ENCODE measurements around the gene UVRAG. TPM values are rescaled to one million over a fixed set of nuclear protein-coding genes. Genes with fewer than 3 reads are reported as not detected.

The UVRAG gene
- total and polyA plus RNA-seq, 2 of the 13 experiments (the other 11 are each of a cell fraction or from before 2014, with no cell fraction given) = 9.7 to 17.3 TPM

DNA sequence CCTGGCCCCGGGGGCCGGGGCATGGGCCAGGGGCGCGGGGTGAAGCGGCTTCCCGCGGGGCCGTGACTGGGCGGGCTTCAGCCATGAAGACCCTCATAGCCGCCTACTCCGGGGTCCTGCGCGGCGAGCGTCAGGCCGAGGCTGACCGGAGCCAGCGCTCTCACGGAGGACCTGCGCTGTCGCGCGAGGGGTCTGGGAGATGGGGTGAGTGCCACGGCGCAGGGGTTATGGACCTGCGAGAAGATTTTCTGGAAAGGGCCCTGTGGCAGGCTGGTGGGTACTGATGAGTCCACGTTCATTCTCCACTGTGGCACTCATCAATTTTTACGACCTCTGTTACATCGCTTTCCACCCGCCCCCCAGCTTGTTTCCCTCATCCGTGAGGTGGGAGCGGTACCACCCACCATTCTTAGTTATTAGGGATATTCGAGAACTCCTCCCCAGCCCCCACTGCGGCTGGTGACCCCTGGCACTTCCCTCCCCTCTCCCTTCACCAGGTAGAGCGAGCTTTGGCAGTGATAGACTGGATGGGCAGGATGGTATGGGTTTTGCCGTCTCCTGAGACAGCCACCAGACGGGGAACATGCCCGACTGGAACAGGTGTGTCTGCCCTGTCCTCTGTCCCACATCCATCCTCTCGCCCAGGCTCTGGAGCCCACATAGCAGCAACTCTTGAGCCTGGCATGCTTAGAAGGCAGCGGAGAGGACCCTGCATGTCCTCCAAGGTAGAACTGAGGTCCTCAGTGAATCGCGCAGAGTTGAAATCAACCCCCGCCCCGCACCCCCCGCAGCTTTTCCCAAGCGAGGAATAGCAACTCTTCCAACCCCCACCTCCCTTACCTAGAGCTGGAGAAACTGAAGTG lies 45.9 kb upstream of the UVRAG start:
- intact Hi-C loops (cut with micrococcal nuclease; ENCODE audit: unreplicated experiment) = loop anchor here (1.0 to 5.0 kb wide), 5 partner anchors 16 to 222 kb away; no protein-coding TSS in a partner anchor
- POLR2A ChIA-PET = interaction anchor here (1.0 to 4.1 kb wide), 8 partner anchors 10 to 48 kb away, joined by 4 to 62 read pairs (median 8); no protein-coding TSS in a partner anchor
- H3K36me3 ChIP-seq (replicated peaks in 1 of 2; ENCODE audit: control insufficient read depth in 1 of 2, insufficient read depth in 2 of 2, low read length in 2 of 2) = no peaks in the 10 kb centered on the region; a peak in 1 of 5 replicates
- peaks cover 65% of the 10 kb centered on the region for H3K4me1 ChIP-seq (ENCODE audit: insufficient read depth, low read length)
- H3K79me2 ChIP-seq (ENCODE audit: insufficient read depth, low read length) = peaks cover 35% of the 10 kb centered on the region
- H3K9me3 ChIP-seq (ENCODE audit: low read length) = no peaks in the 10 kb centered on the region
- 5% methylated on average over 20 of the region's 46 CpGs for WGBS (ENCODE audit: low lambda C conversion rate)
- peak overlapping the region; percentile 95 for H3K4me2 ChIP-seq (ENCODE audit: low read depth, low read length)
- no peaks in the 10 kb centered on the region for H4K20me1 ChIP-seq (ENCODE audit: insufficient read depth, low read length)
- H3K9ac ChIP-seq (ENCODE audit: insufficient read depth, low read depth, low read length) = peak overlapping the region; percentile 85
- in situ Hi-C loops (cut with HindIII; ENCODE audit: extremely low pct_ligation_motif_present, low pct_unique_long_range_greater_than_20kb) = loop anchor here (5.0 kb wide), 2 partner anchors 52 to 172 kb away; partner anchors contain the start of gene MOGAT2
- H2AFZ ChIP-seq (ENCODE audit: low read length) = no peak overlapping the region
- FAIRE-seq (no peak), ATAC-seq (peak; percentile 17), DNase-seq (ENCODE audit: low spot score) (no peak)
- BruUV-seq (replicated peaks) = no TSS peak
- CTCF ChIA-PET (ENCODE audit: low intra/inter-chr PET ratio, low total read pairs) = interaction anchor here (0.7 to 3.6 kb wide), 5 partner anchors 46 to 221 kb away, joined by 3 to 38 read pairs (median 6); no protein-coding TSS in a partner anchor
- H3K27me3 ChIP-seq (ENCODE audit: control insufficient read depth in 1 of 2, insufficient read depth in 2 of 2, low read length in 2 of 2) = no peaks in the 10 kb centered on the region
- H3K4me3 ChIP-seq (replicated peaks in 1 of 3; ENCODE audit: insufficient read depth in 1 of 3, low read depth in 2 of 3, low read length in 3 of 3) = peak overlapping the region; percentile 74 to 81 (median 80)
- H3K27ac ChIP-seq (ENCODE audit: extremely low read length, insufficient read depth, low read length) = peak overlapping the region; percentile 90
- TF ChIP-seq ARID2 (CRISPR knock-in tag; IDR thresholded peaks at IDR 0.05; ENCODE audit: borderline replicate concordance) (no peak), EEA1 (CRISPR knock-in tag; IDR thresholded peaks at IDR 0.05; ENCODE audit: borderline replicate concordance) (no peak), MAFF (IDR thresholded peaks at IDR 0.05; ENCODE audit: low read depth, low read length) (no peak), MBD4 (IDR thresholded peaks at IDR 0.05; ENCODE audit: borderline replicate concordance, low read length) (no peak), MIER3 (CRISPR knock-in tag; IDR thresholded peaks at IDR 0.05; ENCODE audit: borderline replicate concordance) (no peak), KAT8 (CRISPR knock-in tag; IDR thresholded peaks at IDR 0.05) (no peak), SSRP1 (CRISPR knock-in tag; IDR thresholded peaks at IDR 0.05) (no peak), RBM22 (optimal IDR thresholded peaks at IDR 0.05; ENCODE audit: low read length) (no peak), ZNF790 (CRISPR knock-in tag; IDR thresholded peaks at IDR 0.05; ENCODE audit: borderline replicate concordance) (0 out of 2 replicates have a peak, but pooled peaks have one; percentile 3), ZNF773 (CRISPR knock-in tag; IDR thresholded peaks at IDR 0.05; ENCODE audit: borderline replicate concordance) (no peak)
- TF ChIP-seq, protein P1, sequence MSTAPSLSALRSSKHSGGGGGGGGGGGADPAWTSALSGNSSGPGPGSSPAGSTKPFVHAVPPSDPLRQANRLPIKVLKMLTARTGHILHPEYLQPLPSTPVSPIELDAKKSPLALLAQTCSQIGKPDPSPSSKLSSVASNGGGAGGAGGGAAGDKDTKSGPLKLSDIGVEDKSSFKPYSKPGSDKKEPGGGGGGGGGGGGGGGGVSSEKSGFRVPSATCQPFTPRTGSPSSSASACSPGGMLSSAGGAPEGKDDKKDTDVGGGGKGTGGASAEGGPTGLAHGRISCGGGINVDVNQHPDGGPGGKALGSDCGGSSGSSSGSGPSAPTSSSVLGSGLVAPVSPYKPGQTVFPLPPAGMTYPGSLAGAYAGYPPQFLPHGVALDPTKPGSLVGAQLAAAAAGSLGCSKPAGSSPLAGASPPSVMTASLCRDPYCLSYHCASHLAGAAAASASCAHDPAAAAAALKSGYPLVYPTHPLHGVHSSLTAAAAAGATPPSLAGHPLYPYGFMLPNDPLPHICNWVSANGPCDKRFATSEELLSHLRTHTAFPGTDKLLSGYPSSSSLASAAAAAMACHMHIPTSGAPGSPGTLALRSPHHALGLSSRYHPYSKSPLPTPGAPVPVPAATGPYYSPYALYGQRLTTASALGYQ (CRISPR knock-in tag; IDR thresholded peaks at IDR 0.05) = no peak
- TF ChIP-seq, protein P2, sequence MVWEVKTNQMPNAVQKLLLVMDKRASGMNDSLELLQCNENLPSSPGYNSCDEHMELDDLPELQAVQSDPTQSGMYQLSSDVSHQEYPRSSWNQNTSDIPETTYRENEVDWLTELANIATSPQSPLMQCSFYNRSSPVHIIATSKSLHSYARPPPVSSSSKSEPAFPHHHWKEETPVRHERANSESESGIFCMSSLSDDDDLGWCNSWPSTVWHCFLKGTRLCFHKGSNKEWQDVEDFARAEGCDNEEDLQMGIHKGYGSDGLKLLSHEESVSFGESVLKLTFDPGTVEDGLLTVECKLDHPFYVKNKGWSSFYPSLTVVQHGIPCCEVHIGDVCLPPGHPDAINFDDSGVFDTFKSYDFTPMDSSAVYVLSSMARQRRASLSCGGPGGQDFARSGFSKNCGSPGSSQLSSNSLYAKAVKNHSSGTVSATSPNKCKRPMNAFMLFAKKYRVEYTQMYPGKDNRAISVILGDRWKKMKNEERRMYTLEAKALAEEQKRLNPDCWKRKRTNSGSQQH (CRISPR knock-in tag; IDR thresholded peaks at IDR 0.05; ENCODE audit: low read depth) = 0 out of 2 replicates have a peak, but pooled peaks have one; percentile 31
- TF ChIP-seq, protein P3, sequence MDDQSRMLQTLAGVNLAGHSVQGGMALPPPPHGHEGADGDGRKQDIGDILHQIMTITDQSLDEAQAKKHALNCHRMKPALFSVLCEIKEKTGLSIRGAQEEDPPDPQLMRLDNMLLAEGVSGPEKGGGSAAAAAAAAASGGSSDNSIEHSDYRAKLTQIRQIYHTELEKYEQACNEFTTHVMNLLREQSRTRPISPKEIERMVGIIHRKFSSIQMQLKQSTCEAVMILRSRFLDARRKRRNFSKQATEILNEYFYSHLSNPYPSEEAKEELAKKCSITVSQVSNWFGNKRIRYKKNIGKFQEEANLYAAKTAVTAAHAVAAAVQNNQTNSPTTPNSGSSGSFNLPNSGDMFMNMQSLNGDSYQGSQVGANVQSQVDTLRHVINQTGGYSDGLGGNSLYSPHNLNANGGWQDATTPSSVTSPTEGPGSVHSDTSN (CRISPR knock-in tag; IDR thresholded peaks at IDR 0.05; ENCODE audit: borderline replicate concordance) = no peak
- TF ChIP-seq, protein P4, sequence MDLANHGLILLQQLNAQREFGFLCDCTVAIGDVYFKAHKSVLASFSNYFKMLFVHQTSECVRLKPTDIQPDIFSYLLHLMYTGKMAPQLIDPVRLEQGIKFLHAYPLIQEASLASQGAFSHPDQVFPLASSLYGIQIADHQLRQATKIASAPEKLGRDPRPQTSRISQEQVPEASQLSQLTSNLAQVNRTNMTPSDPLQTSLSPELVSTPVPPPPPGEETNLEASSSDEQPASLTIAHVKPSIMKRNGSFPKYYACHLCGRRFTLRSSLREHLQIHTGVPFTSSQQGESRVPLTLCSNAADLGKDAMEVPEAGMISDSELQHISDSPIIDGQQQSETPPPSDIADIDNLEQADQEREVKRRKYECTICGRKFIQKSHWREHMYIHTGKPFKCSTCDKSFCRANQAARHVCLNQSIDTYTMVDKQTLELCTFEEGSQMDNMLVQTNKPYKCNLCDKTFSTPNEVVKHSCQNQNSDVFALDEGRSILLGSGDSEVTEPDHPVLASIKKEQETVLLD (CRISPR knock-in tag; IDR thresholded peaks at IDR 0.05; ENCODE audit: low read depth) = no peak
- TF ChIP-seq, protein P5, sequence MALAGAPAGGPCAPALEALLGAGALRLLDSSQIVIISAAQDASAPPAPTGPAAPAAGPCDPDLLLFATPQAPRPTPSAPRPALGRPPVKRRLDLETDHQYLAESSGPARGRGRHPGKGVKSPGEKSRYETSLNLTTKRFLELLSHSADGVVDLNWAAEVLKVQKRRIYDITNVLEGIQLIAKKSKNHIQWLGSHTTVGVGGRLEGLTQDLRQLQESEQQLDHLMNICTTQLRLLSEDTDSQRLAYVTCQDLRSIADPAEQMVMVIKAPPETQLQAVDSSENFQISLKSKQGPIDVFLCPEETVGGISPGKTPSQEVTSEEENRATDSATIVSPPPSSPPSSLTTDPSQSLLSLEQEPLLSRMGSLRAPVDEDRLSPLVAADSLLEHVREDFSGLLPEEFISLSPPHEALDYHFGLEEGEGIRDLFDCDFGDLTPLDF (CRISPR knock-in tag; IDR thresholded peaks at IDR 0.05) = no peak

Measured in HepG2 (cell line).